Measurements from ENCODE around the gene GOSR1.
"Not testable (repeated sequence)": the region's sequence is repeated elsewhere in the genome, so short reads cannot be mapped to it uniquely, and the experiment has no call there.

The GOSR1 gene

DNA sequence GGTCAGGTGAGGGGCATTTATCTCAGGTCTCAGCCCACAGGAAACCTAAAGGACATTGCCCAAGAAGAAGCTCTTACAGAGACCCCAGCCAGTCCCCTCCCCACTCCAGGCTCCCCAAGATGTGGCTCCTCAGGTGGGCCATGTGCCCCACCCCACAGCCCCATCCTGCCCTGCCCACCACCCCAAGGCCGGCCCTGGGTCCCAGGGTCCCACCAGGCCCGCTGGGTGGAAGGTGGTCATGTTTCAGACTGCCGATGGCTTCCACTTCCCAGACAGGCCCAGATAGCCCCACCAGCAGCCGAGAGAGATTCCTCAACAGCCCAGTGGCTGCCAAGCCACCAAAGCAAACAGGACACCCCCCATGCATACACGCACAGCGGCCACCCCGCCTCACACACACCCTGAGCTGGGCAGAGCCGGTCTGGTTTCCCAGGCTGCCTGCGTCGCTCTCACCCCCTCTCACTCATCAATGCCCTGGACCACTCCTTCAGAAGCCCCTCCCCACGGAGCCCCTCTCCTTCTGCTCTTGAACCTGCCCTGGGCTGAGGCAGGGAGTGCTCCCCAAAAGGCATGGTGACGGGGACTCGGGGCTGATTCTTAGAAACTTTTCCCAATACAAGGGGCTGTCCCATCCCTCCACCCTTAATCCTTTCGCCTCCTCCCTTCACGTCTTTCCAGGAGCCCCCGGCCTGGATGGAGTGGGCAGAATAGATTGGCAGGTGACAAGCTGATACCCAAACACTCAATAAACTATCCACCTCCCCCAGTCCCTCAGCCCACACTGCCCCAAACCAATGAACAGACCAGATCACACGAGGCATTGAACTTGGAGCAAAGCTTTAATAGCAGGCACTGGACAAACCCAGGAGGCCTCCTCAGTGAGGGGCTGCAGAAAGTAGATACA lies 95.7 kb downstream of the GOSR1 start:
- DNase-seq (ENCODE audit: insufficient read length, low spot score); FAIRE-seq: not testable (repeated sequence)

GRCh38 chr17:30573603-30574175 lies 96.5 kb downstream of the GOSR1 start:
- FAIRE-seq (peak; percentile 36), DNase-seq (ENCODE audit: insufficient read length, low spot score) (no peak)

DNA sequence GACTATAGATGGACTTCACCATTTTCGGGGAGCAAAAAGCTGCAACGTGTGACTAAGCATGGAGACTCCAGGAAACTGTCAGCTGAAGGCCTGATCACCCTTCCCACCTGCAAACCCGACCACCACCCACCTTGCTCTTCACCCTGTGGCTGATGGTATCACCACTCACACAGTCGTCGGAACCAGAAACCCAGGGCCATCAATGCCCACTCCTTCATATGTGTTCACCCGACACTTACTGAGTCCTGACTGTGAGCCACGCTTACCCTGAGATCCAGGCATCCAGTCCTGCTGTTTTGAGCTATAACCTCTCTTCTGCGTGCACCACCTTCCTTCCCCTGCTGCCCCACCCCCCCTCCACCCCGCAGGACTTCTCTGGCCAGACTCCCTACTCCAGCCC lies 97.1 kb downstream of the GOSR1 start:
- DNase-seq (ENCODE audit: insufficient read length, low spot score) = not testable (repeated sequence)
- peak; percentile 9 for FAIRE-seq

GRCh38 chr17:30574806-30575205 lies 97.6 kb downstream of the GOSR1 start:
- FAIRE-seq; DNase-seq (ENCODE audit: insufficient read length, low spot score): not testable (repeated sequence)

DNA sequence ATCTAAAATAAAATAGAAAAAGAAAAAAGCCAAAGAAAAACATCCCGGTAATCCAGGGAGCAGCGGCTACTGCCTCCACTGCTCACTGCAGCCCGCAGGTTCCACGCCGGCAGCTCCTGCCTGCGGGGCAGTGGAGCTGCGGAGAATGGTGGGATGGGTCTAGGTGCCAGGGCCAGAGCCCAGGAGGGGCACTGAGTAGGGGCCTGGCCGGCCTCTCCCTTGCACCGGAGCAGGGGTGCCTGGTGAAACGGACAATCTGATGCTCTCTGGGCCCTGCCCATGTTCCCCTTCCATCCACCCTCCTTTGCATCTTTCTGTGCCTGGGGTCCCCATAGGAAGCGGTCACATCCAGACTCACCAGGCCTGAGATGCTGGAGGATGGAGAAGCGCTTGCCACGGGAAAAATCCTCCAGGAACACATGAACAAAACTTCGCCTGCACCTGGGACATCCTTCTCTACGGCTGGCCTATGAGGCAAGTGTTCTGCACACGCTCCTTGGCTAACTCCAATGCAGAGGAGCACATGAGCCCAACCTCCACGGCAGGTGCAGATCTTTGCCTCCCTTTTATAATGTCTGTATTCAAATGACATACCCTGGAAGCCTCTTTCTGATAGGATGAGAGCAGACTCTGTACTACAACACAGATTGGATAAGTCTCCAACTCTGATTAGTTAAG lies 98.6 kb downstream of the GOSR1 start:
- DNase-seq (ENCODE audit: insufficient read length, low spot score); FAIRE-seq: not testable (repeated sequence)

DNA sequence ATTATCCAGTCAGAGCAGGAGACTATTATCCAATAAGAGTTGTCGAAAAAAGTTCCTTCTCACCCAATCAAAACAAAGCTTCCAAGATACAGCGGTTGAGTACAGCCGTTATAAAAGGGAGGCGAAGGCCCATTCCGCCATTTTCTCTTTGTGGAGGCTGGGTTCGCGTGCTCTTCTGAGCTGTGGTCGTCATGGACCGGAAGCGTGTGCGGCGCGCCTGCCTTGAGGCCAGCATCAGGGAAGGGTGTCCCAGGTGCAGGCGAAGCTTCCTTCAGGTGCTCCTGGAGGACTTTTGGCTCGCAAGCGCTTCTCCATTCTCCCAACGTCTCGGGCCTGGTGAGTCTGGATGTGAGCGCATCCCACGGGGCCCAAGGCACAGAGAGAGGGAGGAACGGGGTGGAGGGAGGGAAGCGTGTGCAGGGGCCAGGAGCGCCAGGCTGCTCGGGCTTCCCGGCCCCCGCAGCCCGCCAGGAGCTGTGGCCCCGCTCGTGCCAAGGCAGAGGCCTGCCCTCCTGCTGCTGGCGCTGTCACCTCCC lies 99.2 kb downstream of the GOSR1 start:
- DNase-seq (ENCODE audit: insufficient read length, low spot score) (no peak), FAIRE-seq (no peak)
